T-helper 9 cell (primary cell): ENCODE measurements around the gene MAPRE2.

Source experiments
- DNase-seq: peaks from one replicate; pipeline ENCODE4 v3.0.0-alpha.2; 2020

MAPRE2 gene

DNA sequence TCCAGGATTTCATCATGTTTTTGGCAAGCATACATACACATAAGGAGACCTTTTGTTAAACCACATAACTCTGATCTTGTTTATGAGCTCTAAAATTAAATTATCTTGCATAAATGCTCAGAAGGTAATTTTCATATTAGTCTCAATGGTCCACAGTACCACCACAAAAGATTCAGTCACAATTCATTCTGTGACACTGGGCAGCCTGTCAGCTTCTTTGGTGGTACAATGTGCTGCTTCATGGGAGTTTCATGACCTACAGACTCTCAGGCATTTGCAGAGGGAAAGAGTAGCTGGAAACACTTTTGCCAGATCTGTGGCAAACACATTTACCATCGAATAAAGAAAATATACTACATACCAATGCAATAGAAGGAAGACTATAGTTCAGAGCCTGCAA lies 148.3 kb downstream of the MAPRE2 start:
- no peak for DNase-seq

DNA sequence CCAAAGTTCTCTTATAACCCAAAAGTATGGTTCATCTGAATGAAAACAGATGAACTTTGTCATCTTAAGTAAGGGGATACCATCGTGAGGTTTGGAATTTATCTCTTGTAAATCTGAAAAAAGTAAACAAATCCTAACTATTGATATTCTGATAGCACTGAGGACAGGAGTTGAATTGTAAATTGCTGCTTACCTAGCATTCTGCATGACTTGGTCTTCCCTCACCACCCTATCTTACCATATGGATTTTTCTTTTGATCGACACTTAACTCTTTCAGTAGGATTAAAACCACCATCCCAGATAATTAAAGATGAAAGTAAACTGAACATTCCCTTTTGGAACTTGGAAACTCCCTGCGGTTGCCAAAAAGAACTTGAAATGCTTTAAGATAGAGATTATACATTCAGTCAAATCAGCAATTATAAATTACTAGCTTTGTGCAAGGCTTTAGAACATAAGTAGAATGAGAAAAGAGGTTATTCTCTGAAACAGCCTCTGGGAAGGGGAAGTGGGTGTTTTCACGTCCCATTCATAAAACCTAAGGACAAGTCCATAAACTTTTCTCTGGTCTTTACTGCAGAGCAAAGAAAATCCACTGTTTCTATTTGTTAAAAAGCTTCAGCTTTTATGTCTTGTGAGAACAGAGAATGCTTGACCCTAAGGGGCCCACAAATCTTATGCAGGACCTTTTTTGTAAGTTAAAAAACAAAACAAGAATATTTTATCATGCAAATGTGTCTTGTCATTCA lies 149.9 kb downstream of the MAPRE2 start:
- DNase-seq, result no peak

DNA sequence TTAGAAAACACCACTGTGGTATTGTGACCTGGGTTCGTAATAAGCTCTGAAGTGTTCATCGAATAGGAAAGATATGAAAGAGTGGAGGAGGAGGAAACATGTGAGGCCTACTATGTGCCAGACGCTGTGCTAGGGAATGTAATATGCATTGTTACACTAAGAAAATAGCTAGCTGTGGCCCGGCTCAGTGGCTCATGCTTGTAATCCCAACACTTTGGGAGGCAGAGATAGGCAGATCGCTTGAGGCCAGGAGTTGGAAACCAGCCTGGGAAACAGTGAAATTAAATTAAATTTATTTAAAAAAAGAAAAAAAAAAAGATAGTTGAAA lies 150.4 kb downstream of the MAPRE2 start:
- no peak for DNase-seq

DNA sequence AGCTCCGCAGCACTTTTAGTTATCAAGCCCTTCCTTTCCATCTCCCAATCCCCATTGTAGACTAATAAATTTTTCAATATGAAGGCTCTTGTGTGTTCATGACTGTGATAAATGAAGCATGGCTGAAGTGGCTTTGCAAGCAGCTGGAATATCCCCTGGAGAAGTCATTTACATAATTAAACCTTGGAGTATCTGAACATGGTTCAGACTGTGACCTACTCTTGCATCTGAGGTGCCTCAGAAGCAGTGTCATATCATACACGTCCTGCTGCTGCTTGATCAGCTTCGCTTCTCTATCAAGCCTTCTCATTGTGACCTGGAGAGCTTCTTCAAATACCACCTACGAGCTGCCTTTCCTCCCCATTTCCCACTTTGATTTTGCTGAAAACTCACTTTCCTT lies 151.2 kb downstream of the MAPRE2 start:
- DNase-seq, result no peak
